WTC11 (cell line): ENCODE data around the gene ALX4. TPM values are rescaled to one million over a fixed set of nuclear protein-coding genes. Genes with fewer than 3 reads are reported as not detected.

ENCODE experiments used
- ATAC-seq: fragments of 200-7000 bp; cut with Tn5 transposase; 2 replicates; pipeline ENCODE4 v1.10.0; 2021; ENCODE audit warnings: mild to moderate bottlenecking, moderate library complexity
- CTCF ChIA-PET: fragments of 300-600 bp; sonication (Branson Sonifier 250); formaldehyde crosslinking; loops from one replicate; lab custom pipeline; 2021; ENCODE audit warnings: antibody characterized with exemption; lab: Charles Lee
- POLR2A ChIA-PET: fragments of 350-600 bp; sonication (Branson Sonifier 250); formaldehyde crosslinking; loops from one replicate; lab custom pipeline; 2021; ENCODE audit warnings: antibody characterized with exemption; lab: Charles Lee
- DNase-seq: peaks from one replicate; pipeline ENCODE4 v3.0.0; 2021; ENCODE audit warnings: low spot score
- H3K27ac Mint-ChIP-seq: 2 replicates; pipeline ENCODE4 v1.8.0; 2021; ENCODE audit warnings: mixed read lengths
- H3K27me3 Mint-ChIP-seq: 2 replicates; pipeline ENCODE4 v1.8.0; 2021; ENCODE audit warnings: low read depth, mild to moderate bottlenecking, moderate library complexity, mixed read lengths
- H3K36me3 Mint-ChIP-seq: 2 replicates; pipeline ENCODE4 v1.8.0; 2021; ENCODE audit warnings: mixed read lengths
- H3K4me1 Mint-ChIP-seq: 2 replicates; pipeline ENCODE4 v1.8.0; 2022; ENCODE audit warnings: mixed read lengths
- H3K4me3 Mint-ChIP-seq: 2 replicates; pipeline ENCODE4 v1.8.0; 2021; ENCODE audit warnings: mild to moderate bottlenecking, moderate library complexity, mixed read lengths
- H3K9me3 Mint-ChIP-seq: 2 replicates; pipeline ENCODE4 v1.8.0; 2021; ENCODE audit warnings: mixed read lengths
- AR ChIP-seq: fragments of 250-450 bp; sonication (Bioruptor Pico); IDR thresholded peaks from 2 replicates; pipeline ENCODE4 v1.9.0; 2021; ENCODE audit warnings: mild to moderate bottlenecking
- ARID4B ChIP-seq: sonication (generic); formaldehyde crosslinking; IDR thresholded peaks from 2 replicates; pipeline ENCODE4 v1.8.0; 2023; ENCODE audit warnings: missing genetic modification reagents, mild to moderate bottlenecking, borderline replicate concordance
- CBFB ChIP-seq: sonication (generic); formaldehyde crosslinking; IDR thresholded peaks from 2 replicates; pipeline ENCODE4 v1.8.1; 2022; ENCODE audit warnings: mild to moderate bottlenecking, low read depth, missing genetic modification reagents
- ELF4 ChIP-seq: sonication (generic); formaldehyde crosslinking; IDR thresholded peaks from 2 replicates; pipeline ENCODE4 v1.8.1; 2022; ENCODE audit warnings: low read depth, mild to moderate bottlenecking, moderate library complexity, missing genetic modification reagents
- EMX1 ChIP-seq: fragments of 250-450 bp; sonication (Bioruptor Pico); IDR thresholded peaks from 2 replicates; pipeline ENCODE4 v1.8.0; 2021; ENCODE audit warnings: mild to moderate bottlenecking
- ESRRA ChIP-seq: sonication (generic); formaldehyde crosslinking; IDR thresholded peaks from 2 replicates; pipeline ENCODE4 v1.8.1; 2022; ENCODE audit warnings: mild to moderate bottlenecking, missing genetic modification reagents, borderline replicate concordance
- ETV6 ChIP-seq: sonication (generic); formaldehyde crosslinking; IDR thresholded peaks from 2 replicates; pipeline ENCODE4 v1.8.1; 2022; ENCODE audit warnings: mild to moderate bottlenecking, missing genetic modification reagents
- FOXP1 ChIP-seq: sonication (generic); formaldehyde crosslinking; IDR thresholded peaks from 2 replicates; pipeline ENCODE4 v1.8.0; 2022; ENCODE audit warnings: missing genetic modification reagents, mild to moderate bottlenecking, moderate library complexity, borderline replicate concordance
- GTF2I ChIP-seq: fragments of 250-450 bp; sonication (Bioruptor Pico); conservative IDR thresholded peaks from 2 replicates; pipeline ENCODE4 v1.4.0; 2021; ENCODE audit warnings: mild to moderate bottlenecking
- IRF2 ChIP-seq: sonication (generic); formaldehyde crosslinking; IDR thresholded peaks from 2 replicates; pipeline ENCODE4 v1.8.0; 2022; ENCODE audit warnings: low read depth, missing genetic modification reagents, borderline replicate concordance
- KAT7 ChIP-seq: sonication (generic); formaldehyde crosslinking; IDR thresholded peaks from 2 replicates; pipeline ENCODE4 v1.8.1; 2023; ENCODE audit warnings: missing genetic modification reagents, mild to moderate bottlenecking, borderline replicate concordance
- NR1H2 ChIP-seq: sonication (generic); formaldehyde crosslinking; IDR thresholded peaks from 2 replicates; pipeline ENCODE4 v1.9.0; 2021; ENCODE audit warnings: mild to moderate bottlenecking, moderate library complexity, missing genetic modification reagents
- NR3C1 ChIP-seq: sonication (generic); formaldehyde crosslinking; conservative IDR thresholded peaks from 2 replicates; pipeline ENCODE4 v1.8.1; 2023; ENCODE audit warnings: low read depth, mild to moderate bottlenecking, missing genetic modification reagents
- RELA ChIP-seq: sonication (generic); formaldehyde crosslinking; IDR thresholded peaks from 2 replicates; pipeline ENCODE4 v1.8.1; 2022; ENCODE audit warnings: missing genetic modification reagents, mild to moderate bottlenecking, borderline replicate concordance
- SMAD3 ChIP-seq: sonication (generic); formaldehyde crosslinking; IDR thresholded peaks from 2 replicates; pipeline ENCODE4 v1.8.0; 2022; ENCODE audit warnings: missing genetic modification reagents, mild to moderate bottlenecking, borderline replicate concordance
- TCF7 ChIP-seq: sonication (generic); formaldehyde crosslinking; IDR thresholded peaks from 2 replicates; pipeline ENCODE4 v1.8.0; 2022; ENCODE audit warnings: mild to moderate bottlenecking, low read depth, missing genetic modification reagents, moderate library complexity
- ZNF232 ChIP-seq: sonication (generic); formaldehyde crosslinking; IDR thresholded peaks from 2 replicates; pipeline ENCODE4 v1.8.0; 2022; ENCODE audit warnings: mild to moderate bottlenecking, missing genetic modification reagents
- ZNF416 ChIP-seq: fragments of 250-450 bp; sonication (Bioruptor Pico); IDR thresholded peaks from 2 replicates; pipeline ENCODE4 v1.9.0; 2021; ENCODE audit warnings: mild to moderate bottlenecking, inconsistent platforms
- total RNA-seq: library from RNA; stranded (reverse); gene quantifications from 3 replicates; pipeline ENCODE4 v1.2.3, GENCODE V29; 2021
- TF ChIP-seq, protein P1 (sequence below): sonication (generic); formaldehyde crosslinking; IDR thresholded peaks from 2 replicates; pipeline ENCODE4 v1.8.0; 2022; ENCODE audit warnings: mild to moderate bottlenecking, missing genetic modification reagents
- TF ChIP-seq, protein P2 (sequence below): sonication (generic); formaldehyde crosslinking; IDR thresholded peaks from 2 replicates; pipeline ENCODE4 v1.8.0; 2023; ENCODE audit warnings: missing genetic modification reagents
- TF ChIP-seq, protein P3 (sequence below): sonication (generic); formaldehyde crosslinking; IDR thresholded peaks from 2 replicates; pipeline ENCODE4 v1.8.1; 2023; ENCODE audit warnings: mild to moderate bottlenecking, missing genetic modification reagents
- TF ChIP-seq, protein P4 (sequence below): sonication (generic); formaldehyde crosslinking; IDR thresholded peaks from 2 replicates; pipeline ENCODE4 v1.8.1; 2023; ENCODE audit warnings: mild to moderate bottlenecking, missing genetic modification reagents
- TF ChIP-seq, protein P5 (sequence below): sonication (generic); formaldehyde crosslinking; IDR thresholded peaks from 2 replicates; pipeline ENCODE4 v1.8.1; 2023; ENCODE audit warnings: mild to moderate bottlenecking, missing genetic modification reagents, moderate library complexity

Gene ALX4
- total RNA-seq, 1 experiment from 2014 or later: not detected

DNA sequence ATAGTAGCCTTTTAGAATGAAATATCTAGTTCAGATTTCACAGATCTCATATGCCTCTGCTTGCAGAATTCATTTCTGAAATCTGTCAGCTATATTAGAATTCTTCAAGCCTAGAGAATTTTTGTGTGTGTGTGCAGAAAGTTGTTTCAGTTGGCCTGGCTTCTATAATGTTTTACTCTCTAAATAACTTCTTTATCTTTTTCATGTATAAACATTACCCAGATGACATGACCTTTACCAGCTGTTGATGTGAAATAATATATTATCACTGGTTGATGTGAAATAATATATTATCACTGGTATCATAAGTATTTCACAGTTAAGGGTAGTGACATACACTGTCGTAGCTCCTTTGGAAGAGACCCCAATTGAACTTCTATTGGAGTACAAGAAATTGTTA is 72.8 kb downstream of the ALX4 start:
- no peak overlapping the region for H3K4me3 Mint-ChIP-seq
- TF ChIP-seq FOXP1 (no peak), KAT7 (CRISPR knock-in tag) (no peak), CBFB (CRISPR knock-in tag) (no peak), ETV6 (CRISPR knock-in tag) (no peak), ESRRA (CRISPR knock-in tag) (no peak), NR1H2 (CRISPR knock-in tag) (no peak), TCF7 (CRISPR knock-in tag) (no peak), GTF2I (no peak), ELF4 (CRISPR knock-in tag) (no peak), RELA (CRISPR knock-in tag) (no peak), ZNF232 (no peak), ZNF416 (CRISPR knock-in tag) (no peak), SMAD3 (CRISPR knock-in tag) (no peak), NR3C1 (CRISPR knock-in tag) (no peak)
- TF ChIP-seq, protein P1, sequence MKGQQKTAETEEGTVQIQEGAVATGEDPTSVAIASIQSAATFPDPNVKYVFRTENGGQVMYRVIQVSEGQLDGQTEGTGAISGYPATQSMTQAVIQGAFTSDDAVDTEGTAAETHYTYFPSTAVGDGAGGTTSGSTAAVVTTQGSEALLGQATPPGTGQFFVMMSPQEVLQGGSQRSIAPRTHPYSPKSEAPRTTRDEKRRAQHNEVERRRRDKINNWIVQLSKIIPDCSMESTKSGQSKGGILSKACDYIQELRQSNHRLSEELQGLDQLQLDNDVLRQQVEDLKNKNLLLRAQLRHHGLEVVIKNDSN (CRISPR knock-in tag): no peak
- TF ChIP-seq, protein P2, sequence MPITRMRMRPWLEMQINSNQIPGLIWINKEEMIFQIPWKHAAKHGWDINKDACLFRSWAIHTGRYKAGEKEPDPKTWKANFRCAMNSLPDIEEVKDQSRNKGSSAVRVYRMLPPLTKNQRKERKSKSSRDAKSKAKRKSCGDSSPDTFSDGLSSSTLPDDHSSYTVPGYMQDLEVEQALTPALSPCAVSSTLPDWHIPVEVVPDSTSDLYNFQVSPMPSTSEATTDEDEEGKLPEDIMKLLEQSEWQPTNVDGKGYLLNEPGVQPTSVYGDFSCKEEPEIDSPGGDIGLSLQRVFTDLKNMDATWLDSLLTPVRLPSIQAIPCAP (CRISPR knock-in tag): no peak
- TF ChIP-seq, protein P3, sequence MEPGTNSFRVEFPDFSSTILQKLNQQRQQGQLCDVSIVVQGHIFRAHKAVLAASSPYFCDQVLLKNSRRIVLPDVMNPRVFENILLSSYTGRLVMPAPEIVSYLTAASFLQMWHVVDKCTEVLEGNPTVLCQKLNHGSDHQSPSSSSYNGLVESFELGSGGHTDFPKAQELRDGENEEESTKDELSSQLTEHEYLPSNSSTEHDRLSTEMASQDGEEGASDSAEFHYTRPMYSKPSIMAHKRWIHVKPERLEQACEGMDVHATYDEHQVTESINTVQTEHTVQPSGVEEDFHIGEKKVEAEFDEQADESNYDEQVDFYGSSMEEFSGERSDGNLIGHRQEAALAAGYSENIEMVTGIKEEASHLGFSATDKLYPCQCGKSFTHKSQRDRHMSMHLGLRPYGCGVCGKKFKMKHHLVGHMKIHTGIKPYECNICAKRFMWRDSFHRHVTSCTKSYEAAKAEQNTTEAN: no peak
- TF ChIP-seq, protein P4, sequence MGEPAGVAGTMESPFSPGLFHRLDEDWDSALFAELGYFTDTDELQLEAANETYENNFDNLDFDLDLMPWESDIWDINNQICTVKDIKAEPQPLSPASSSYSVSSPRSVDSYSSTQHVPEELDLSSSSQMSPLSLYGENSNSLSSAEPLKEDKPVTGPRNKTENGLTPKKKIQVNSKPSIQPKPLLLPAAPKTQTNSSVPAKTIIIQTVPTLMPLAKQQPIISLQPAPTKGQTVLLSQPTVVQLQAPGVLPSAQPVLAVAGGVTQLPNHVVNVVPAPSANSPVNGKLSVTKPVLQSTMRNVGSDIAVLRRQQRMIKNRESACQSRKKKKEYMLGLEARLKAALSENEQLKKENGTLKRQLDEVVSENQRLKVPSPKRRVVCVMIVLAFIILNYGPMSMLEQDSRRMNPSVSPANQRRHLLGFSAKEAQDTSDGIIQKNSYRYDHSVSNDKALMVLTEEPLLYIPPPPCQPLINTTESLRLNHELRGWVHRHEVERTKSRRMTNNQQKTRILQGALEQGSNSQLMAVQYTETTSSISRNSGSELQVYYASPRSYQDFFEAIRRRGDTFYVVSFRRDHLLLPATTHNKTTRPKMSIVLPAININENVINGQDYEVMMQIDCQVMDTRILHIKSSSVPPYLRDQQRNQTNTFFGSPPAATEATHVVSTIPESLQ (CRISPR knock-in tag): no peak
- TF ChIP-seq, all 79 proteins: peak for 0
- H3K27ac Mint-ChIP-seq: peak overlapping the region; percentile 37; the same call in 1 of the 2 replicates
- H3K27me3 Mint-ChIP-seq: no peaks in the 10 kb centered on the region
- DNase-seq (no peak), ATAC-seq (no peak)
- H3K36me3 Mint-ChIP-seq: peaks cover 6% of the 10 kb centered on the region
- H3K9me3 Mint-ChIP-seq: peaks cover 3% of the 10 kb centered on the region; the same call in 1 of the 2 replicates
- H3K4me1 Mint-ChIP-seq: peaks cover 7% of the 10 kb centered on the region
- ChIA-PET POLR2A (no interaction called here), CTCF (interaction anchor here (0.5 to 2.5 kb wide), 3 partner anchors 10 to 104 kb away, joined by 3 to 6 read pairs (median 3); no protein-coding TSS in a partner anchor)

- peaks cover 6% of the 10 kb centered on the region for H3K36me3 Mint-ChIP-seq
- H3K27ac Mint-ChIP-seq: no peak overlapping the region
- H3K4me3 Mint-ChIP-seq: no peak overlapping the region
- CTCF ChIA-PET: interaction anchor here (0.5 to 2.5 kb wide), 4 partner anchors 10 to 491 kb away, joined by 3 to 6 read pairs (median 3); no protein-coding TSS in a partner anchor
- POLR2A ChIA-PET: no interaction called here
- DNase-seq: no peak
- ATAC-seq: no peak
- H3K4me1 Mint-ChIP-seq: no peaks in the 10 kb centered on the region
- H3K9me3 Mint-ChIP-seq: peaks cover 3% of the 10 kb centered on the region; the same call in 1 of the 2 replicates
- no peaks in the 10 kb centered on the region for H3K27me3 Mint-ChIP-seq
- no peak for TF ChIP-seq EMX1 (CRISPR knock-in tag)
- no peak for TF ChIP-seq RELA (CRISPR knock-in tag)
- TF ChIP-seq NR3C1 (CRISPR knock-in tag): no peak
- TF ChIP-seq ELF4 (CRISPR knock-in tag): no peak
- TF ChIP-seq ARID4B (CRISPR knock-in tag): no peak
- TF ChIP-seq, protein P5, sequence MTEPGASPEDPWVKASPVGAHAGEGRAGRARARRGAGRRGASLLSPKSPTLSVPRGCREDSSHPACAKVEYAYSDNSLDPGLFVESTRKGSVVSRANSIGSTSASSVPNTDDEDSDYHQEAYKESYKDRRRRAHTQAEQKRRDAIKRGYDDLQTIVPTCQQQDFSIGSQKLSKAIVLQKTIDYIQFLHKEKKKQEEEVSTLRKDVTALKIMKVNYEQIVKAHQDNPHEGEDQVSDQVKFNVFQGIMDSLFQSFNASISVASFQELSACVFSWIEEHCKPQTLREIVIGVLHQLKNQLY (CRISPR knock-in tag): no peak
- no peak for TF ChIP-seq AR (CRISPR knock-in tag)
- no peak for TF ChIP-seq IRF2
Observed at GRCh38 chr11:44236296-44236695, 73.6 kb downstream of the ALX4 start.
